Esophagus squamous epithelium (tissue), 5 donors: ENCODE measurements around the gene IGSF9B. TPM values are rescaled to one million over a fixed set of nuclear protein-coding genes. Genes with fewer than 3 reads are reported as not detected.

Experiments used
- DNase-seq: peaks from one replicate; lab custom pipeline; 2025; lab: John Stamatoyannopoulos, UW
- H3K27ac ChIP-seq, 4 donors: fragments of 200-600 bp; sonication (generic); one replicate each; pipeline ENCODE4 v1.5.1; 2016 to 2019; ENCODE audit warnings: mild to moderate bottlenecking in 1 of 4
- H3K27me3 ChIP-seq, 4 donors: fragments of 200-600 bp; sonication (generic); 1 replicate in 3 of 4; 2 replicates in 1 of 4; pipeline versions ENCODE4 v1.5.1 to v1.6.0; 2017 to 2021; ENCODE audit warnings: antibody characterized with exemption in 1 of 4
- H3K36me3 ChIP-seq, 3 donors: fragments of 200-600 bp; sonication (generic); one replicate each; pipeline ENCODE4 v1.5.1; 2016 to 2019
- H3K4me1 ChIP-seq, 3 donors: fragments of 200-600 bp; sonication (generic); one replicate each; pipeline ENCODE4 v1.5.1; 2017 to 2019
- H3K4me3 ChIP-seq, 4 donors: fragments of 200-600 bp; sonication (generic); 1 replicate in 3 of 4; 2 replicates in 1 of 4; pipeline ENCODE4 v1.5.1; 2016 to 2019; ENCODE audit warnings: mild to moderate bottlenecking in 2 of 4, moderate library complexity in 1 of 4
- H3K9me3 ChIP-seq, 3 donors: fragments of 200-600 bp; sonication (generic); one replicate each; pipeline ENCODE4 v1.5.1; 2016 to 2019
- POLR2A ChIP-seq, 4 donors: fragments of 450-650 bp; IDR thresholded peaks; one replicate each; pipeline ENCODE4 v1.6.1; 2017; ENCODE audit warnings: antibody characterized with exemption in 4 of 4, mild to moderate bottlenecking in 4 of 4, moderate library complexity in 3 of 4
- WGBS, 2 donors: methylation state at CpG; one replicate each; pipeline ENCODE4 v1.1.5; 2018; 5-methylcytosine and 5-hydroxymethylcytosine counted together
- intact Hi-C: fragments of 100-400 bp; cut with DNase I; formaldehyde crosslinking; loops from one replicate; pipeline ENCODE4 v1.15.0; 2022
- total RNA-seq, 4 donors: library from RNA; depleted of rRNA; stranded (reverse); fragments of >200 nt; gene quantifications; one replicate each; pipeline ENCODE4 v1.1.0, GENCODE V29; 2016
- TF ChIP-seq, protein P1 (sequence below), 6 experiments: fragments of 450-650 bp in 4 of 6; fragments of 200-600 bp in 2 of 6; sonication (generic) in 2 of 6; IDR thresholded peaks; one replicate each; pipeline ENCODE4 v1.5.1; 2016 to 2019; ENCODE audit warnings: antibody characterized with exemption in 6 of 6, mild to moderate bottlenecking in 4 of 6, moderate library complexity in 4 of 6
- donor health status: DM: yes; HTN: yes; CAD: no.

Gene IGSF9B
- total RNA-seq, 4 donors from 2014 or later: 1.1 to 4.8 (median 1.8) TPM

DNA sequence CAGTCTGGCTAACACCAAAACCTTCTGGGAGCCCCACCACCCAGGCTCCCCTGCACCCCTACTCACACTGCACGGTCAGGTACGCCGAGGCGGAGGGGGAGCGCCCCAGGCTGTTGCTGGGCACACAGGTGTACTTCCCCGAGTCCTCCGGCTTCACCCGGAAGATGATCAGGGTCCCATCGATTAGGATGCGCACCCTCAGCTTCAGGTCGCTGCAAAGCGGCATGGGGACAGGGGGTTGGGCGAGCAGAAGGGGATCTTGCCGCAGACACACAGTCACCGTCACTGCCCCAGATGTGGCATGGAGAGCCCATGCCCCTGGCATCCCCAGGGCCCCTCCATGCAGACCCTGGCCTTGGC is 21.2 kb downstream of the IGSF9B start:
- Histone ChIP-seq H3K27ac (no peak overlapping the region), H3K36me3 (peaks cover 0 to 13% (median 0%) of the 10 kb centered on the region in 3 donors), H3K4me3 (no peak overlapping the region), H3K9me3 (no peaks in the 10 kb centered on the region), H3K27me3 (no peaks in the 10 kb centered on the region), H3K4me1 (peaks cover 0 to 16% (median 7%) of the 10 kb centered on the region in 3 donors)
- intact Hi-C loops: no loop called here
- TF ChIP-seq POLR2A (IDR thresholded peaks at IDR 0.05): no peak
- TF ChIP-seq, protein P1, sequence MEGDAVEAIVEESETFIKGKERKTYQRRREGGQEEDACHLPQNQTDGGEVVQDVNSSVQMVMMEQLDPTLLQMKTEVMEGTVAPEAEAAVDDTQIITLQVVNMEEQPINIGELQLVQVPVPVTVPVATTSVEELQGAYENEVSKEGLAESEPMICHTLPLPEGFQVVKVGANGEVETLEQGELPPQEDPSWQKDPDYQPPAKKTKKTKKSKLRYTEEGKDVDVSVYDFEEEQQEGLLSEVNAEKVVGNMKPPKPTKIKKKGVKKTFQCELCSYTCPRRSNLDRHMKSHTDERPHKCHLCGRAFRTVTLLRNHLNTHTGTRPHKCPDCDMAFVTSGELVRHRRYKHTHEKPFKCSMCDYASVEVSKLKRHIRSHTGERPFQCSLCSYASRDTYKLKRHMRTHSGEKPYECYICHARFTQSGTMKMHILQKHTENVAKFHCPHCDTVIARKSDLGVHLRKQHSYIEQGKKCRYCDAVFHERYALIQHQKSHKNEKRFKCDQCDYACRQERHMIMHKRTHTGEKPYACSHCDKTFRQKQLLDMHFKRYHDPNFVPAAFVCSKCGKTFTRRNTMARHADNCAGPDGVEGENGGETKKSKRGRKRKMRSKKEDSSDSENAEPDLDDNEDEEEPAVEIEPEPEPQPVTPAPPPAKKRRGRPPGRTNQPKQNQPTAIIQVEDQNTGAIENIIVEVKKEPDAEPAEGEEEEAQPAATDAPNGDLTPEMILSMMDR (IDR thresholded peaks at IDR 0.05): no peak
- DNase-seq: no peak
- 73 to 74% methylated on average over 8 to 9 of the region's 15 CpGs for WGBS, 2 donors

DNA sequence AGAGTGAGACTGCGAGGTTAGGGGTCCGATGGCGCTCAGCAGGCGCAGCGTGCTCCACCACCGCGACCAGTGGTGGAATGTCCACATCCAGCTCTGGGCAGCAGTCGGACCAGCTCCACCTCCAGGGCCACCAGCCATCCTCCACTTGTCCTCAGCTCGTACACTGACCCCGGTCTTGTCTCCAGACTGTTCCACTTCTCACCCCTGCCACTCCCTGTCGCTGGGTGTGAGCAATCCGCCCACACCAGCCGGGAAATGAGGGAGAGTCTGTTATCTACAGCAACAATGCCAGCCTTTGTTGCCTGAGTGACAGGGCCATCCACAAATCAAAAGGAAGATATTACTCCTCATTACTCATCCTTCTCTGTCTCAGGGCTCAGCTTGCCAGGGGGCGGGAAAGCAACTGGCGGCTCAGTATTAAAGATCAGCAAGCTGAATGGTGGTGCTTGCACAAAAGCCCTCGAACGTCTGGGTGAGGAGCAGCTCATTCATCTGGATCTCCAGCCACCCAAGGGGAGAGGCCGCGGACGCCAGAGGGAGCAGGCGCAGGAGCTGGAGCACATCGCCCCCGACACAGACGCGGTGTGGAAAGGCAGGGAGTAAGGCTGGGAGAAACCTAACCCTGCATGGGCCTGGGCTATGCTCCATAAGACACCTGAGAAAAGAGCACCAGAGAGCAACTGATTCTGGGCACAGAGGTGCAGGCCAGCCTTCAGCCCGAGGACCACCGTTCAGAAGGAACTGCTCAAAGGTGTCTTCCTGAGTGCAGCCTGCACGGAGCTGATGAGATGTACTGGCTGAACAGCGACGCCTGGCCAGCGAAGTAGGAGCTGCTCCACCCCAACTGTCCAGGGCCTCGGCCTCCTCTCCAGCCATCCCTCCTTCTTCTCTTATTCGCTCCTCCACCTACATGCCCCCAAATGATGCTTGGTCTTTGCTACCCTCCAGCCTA is 21.9 kb downstream of the IGSF9B start:
- Histone ChIP-seq H3K4me3 (no peak overlapping the region), H3K9me3 (no peaks in the 10 kb centered on the region), H3K4me1 (peaks cover 0 to 16% (median 7%) of the 10 kb centered on the region in 3 donors), H3K27ac (peak overlapping the region in 1 of 4 donors; percentile 32), H3K27me3 (no peaks in the 10 kb centered on the region), H3K36me3 (peaks cover 0 to 13% (median 0%) of the 10 kb centered on the region in 3 donors)
- intact Hi-C loops: no loop called here
- no peak for DNase-seq
- TF ChIP-seq, protein P1 (IDR thresholded peaks at IDR 0.05): no peak
- TF ChIP-seq POLR2A (IDR thresholded peaks at IDR 0.05): no peak
- 44 to 79% methylated on average over 5 to 13 of the region's 33 CpGs for WGBS, 2 donors

DNA sequence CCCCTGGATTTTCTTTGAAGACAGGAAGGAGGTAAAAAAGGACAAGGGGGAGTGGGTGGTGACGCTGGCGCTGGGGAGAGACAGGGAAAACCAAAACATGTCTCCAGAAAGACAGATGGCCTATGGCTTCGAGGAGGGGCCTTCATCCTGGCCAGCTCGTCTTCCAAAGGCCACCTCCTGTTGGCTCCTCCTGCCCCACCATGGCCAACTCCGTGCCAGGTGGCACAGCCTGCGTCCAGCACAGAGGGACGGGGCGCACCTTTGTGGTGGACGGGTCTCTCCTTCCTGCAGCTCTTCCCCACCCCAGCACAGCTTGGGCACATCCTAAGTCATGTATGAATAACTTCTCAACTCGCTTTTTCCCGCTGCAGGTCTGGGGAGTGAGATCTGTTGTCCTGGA is 22.7 kb downstream of the IGSF9B start:
- intact Hi-C loops: no loop called here
- WGBS, 2 donors: 65 to 80% methylated on average over 6 to 9 of the region's 11 CpGs
- Histone ChIP-seq H3K9me3 (no peaks in the 10 kb centered on the region), H3K4me1 (peaks cover 0 to 19% (median 7%) of the 10 kb centered on the region in 3 donors), H3K27me3 (no peaks in the 10 kb centered on the region), H3K4me3 (no peak overlapping the region), H3K36me3 (peaks cover 0 to 13% (median 0%) of the 10 kb centered on the region in 3 donors), H3K27ac (peak overlapping the region in 1 of 4 donors; percentile 32)
- TF ChIP-seq POLR2A (IDR thresholded peaks at IDR 0.05): no peak
- TF ChIP-seq, protein P1 (IDR thresholded peaks at IDR 0.05): no peak
- no peak for DNase-seq

DNA sequence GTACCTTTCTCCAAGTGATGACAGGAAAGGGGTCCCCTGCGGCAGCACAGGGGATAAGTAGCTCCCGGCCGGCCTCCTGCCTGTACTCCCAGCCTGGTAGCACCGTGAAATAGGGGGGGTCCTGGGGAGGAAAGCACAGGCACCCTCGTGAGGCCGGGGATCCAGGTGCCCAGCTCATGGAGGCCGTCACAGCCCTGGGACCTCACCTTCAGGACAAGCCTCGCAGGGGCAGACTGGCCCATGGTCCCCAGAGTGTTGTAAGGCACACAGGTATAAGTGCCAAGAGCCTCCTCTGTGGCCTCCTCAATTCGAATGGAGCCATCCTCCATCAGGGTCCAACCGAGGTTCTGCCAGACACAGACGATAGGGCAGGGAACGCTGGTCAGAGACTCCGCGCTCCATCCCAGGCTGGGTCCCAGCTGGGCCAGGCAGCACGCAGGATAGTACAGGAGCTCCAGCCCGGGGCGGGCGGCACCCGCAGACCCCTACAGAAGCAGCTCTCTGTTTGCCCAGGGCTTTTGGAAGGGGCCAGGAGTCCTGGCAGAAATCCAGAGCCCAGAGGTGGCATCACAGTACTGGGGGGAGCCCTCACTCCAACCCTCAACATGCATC is 25.2 kb downstream of the IGSF9B start:
- intact Hi-C loops: no loop called here
- Histone ChIP-seq H3K4me1 (peaks cover 12 to 37% (median 20%) of the 10 kb centered on the region in 3 donors), H3K9me3 (no peaks in the 10 kb centered on the region), H3K27me3 (no peaks in the 10 kb centered on the region), H3K36me3 (peaks cover 0 to 5% (median 4%) of the 10 kb centered on the region in 3 donors), H3K4me3 (no peak overlapping the region), H3K27ac (peak overlapping the region in 1 of 4 donors; percentile 10)
- 70% methylated on average over 2 of the region's 19 CpGs; no CpG with 5 or more reads in 1 of the 2 donors for WGBS, 2 donors
- TF ChIP-seq, protein P1 (IDR thresholded peaks at IDR 0.05): no peak
- TF ChIP-seq POLR2A (IDR thresholded peaks at IDR 0.05): no peak
- no peak for DNase-seq
